GM10248 (cell line): ENCODE measurements around the gene COQ5.

Source experiments
- CTCF ChIA-PET: fragments of 300-600 bp; sonication (Branson Sonifier 250); formaldehyde crosslinking; extraction: SDS; loops from one replicate; lab custom pipeline; 2021; ENCODE audit warnings: antibody characterized with exemption; lab: Yijun Ruan, JAX
- POLR2A ChIA-PET: fragments of 350-650 bp; sonication (Branson Sonifier 250); formaldehyde crosslinking; extraction: SDS; loops from one replicate; lab custom pipeline; 2020; ENCODE audit warnings: antibody characterized with exemption; lab: Yijun Ruan, JAX
- DNase-seq: peaks from one replicate; pipeline ENCODE4 v3.0.0; 2012; ENCODE audit errors: extremely low spot score
- TF ChIP-seq, protein P1 (sequence below): IDR thresholded peaks from 2 replicates; pipeline ENCODE4 v1.5.1; 2012; ENCODE audit warnings: mild to moderate bottlenecking, low read depth; ENCODE audit errors: extremely low read depth, missing control alignments, control extremely low read depth

Gene COQ5

DNA sequence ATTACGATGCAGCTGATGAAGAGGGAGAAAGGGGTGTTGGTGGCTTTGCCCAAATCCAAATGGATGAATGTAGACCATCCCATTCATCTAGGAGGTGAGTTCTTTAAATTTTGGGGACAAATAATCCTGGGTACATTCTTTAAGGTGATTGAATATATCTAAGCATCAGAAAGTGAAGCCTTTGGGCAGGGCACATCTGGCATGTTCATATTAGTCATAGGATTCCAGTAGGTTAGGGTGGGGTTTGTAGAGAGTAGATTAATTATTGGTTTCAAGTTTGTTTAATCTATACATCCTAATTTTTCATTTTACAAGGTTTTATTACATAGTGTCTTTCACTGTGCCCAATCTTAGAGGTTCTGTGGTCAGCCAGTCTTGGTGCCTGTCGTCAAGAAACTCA, 28.6 kb upstream of the COQ5 start:
- POLR2A ChIA-PET = no interaction called here
- CTCF ChIA-PET = no interaction called here
- DNase-seq = no peak
- TF ChIP-seq, protein P1, sequence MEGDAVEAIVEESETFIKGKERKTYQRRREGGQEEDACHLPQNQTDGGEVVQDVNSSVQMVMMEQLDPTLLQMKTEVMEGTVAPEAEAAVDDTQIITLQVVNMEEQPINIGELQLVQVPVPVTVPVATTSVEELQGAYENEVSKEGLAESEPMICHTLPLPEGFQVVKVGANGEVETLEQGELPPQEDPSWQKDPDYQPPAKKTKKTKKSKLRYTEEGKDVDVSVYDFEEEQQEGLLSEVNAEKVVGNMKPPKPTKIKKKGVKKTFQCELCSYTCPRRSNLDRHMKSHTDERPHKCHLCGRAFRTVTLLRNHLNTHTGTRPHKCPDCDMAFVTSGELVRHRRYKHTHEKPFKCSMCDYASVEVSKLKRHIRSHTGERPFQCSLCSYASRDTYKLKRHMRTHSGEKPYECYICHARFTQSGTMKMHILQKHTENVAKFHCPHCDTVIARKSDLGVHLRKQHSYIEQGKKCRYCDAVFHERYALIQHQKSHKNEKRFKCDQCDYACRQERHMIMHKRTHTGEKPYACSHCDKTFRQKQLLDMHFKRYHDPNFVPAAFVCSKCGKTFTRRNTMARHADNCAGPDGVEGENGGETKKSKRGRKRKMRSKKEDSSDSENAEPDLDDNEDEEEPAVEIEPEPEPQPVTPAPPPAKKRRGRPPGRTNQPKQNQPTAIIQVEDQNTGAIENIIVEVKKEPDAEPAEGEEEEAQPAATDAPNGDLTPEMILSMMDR = no peak

DNA sequence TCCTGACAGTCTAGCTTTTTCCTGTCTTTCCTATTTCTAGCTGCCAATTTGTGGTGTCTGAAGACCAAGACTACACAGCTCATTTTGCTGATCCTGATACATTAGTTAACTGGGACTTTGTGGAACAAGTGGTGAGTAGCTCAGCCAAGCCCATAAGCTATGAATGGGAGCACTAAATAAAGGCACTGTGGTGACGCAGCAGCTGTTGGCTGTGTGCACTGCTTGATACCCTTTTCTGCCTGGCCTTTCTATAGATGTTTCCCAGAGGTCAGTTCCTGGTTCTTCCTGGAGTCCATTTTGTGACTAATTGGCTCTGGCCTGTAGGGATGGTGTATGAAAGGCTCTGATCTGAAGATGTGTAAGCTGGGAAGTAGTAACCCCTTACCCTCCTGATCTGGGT, 25.7 kb upstream of the COQ5 start:
- POLR2A ChIA-PET = no interaction called here
- TF ChIP-seq, protein P1 = no peak
- CTCF ChIA-PET = interaction anchor here (1.0 kb wide), 1 partner anchor 17 kb away, joined by 4 read pairs; no protein-coding TSS in a partner anchor
- DNase-seq = no peak

DNA sequence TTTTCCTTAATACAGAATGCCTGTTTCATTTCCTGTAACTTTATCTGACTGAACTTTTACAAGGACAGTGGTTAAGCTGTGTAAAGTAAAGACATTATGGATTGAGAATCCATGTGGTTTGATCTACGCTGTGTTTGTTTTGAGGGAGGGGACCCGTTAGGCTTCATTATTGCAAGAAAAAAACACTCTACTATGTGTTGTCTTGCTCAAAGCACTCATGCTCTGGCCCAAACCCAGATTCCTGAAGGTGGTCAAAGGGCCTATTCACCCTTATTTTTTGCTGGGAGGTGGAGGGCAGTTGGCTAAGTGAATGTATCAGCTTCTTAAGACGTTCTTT, 17.1 kb upstream of the COQ5 start:
- TF ChIP-seq, protein P1 = no peak
- no peak for DNase-seq
- POLR2A ChIA-PET = no interaction called here
- CTCF ChIA-PET = interaction anchor here (1.1 to 1.5 kb wide), 2 partner anchors 29 to 37 kb away, joined by 4 read pairs; no protein-coding TSS in a partner anchor

DNA sequence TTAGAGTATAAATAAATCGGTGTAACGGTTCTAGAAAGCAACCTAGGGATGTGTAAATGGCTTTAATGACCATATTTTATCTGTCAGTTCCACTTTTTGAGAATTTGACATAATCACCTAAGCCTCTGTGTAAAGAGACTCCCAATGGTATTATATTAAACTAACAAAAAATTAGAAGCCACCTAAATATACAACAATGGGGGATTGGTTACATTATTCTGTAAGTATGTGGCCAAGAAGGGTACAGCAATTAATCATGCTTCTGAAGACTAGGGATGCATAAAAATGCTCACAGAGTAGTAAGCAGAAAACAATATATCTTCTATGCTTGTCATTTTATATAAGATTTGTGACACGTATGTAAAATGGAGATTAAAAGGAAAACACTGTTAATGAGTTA, 15.7 kb upstream of the COQ5 start:
- TF ChIP-seq, protein P1 = no peak
- ChIA-PET POLR2A (no interaction called here), CTCF (interaction anchor here (0.6 to 1.5 kb wide), 2 partner anchors 14 to 28 kb away, joined by 3 to 4 read pairs; no protein-coding TSS in a partner anchor)
- DNase-seq = no peak

DNA sequence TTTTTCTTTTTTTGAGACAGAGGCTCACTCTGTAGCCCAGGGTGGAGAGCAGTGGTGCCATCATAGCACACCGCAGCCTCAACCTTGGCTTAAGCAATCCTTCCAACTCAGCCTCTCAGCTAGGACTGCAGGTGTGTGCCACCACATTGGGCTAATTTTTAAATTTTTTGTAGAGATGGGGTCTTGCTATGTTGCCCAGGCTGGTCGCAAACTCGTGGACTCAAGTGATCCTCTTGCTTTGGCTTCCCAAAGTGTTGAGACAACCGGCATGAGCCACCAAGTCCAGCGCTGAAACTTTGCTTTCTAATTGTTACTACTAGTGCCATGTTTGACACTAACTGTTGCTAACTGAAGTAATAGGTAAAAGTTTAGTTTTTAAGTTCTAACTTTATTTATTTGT, 13.2 kb upstream of the COQ5 start:
- no peak for DNase-seq
- CTCF ChIA-PET = no interaction called here
- POLR2A ChIA-PET = interaction anchor here (0.6 kb wide), 1 partner anchor 1417 kb away, joined by 3 read pairs; no protein-coding TSS in a partner anchor
- TF ChIP-seq, protein P1 = no peak

DNA sequence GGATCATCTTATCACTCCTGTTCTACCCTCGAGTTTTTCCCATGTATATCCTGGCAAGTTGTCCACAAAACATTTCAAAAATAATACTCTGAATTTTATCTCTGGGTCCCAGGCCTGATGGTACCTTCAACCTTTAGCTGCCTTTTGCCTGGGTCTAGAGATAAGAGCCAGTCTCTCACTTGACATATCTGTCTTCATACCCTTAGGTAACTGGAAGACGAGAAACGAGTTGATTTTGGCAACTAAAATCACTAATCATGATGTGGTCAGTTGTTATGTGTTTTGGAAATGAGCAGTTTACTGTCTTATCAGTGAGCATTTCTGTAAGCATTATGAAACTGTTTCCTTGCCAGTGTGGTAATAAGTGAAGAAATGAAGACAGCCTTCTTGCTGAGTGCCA, 11.5 kb upstream of the COQ5 start:
- POLR2A ChIA-PET = no interaction called here
- DNase-seq = no peak
- CTCF ChIA-PET = no interaction called here
- TF ChIP-seq, protein P1 = no peak
